Hepatocyte (in vitro differentiated cells): ENCODE results near the gene TAF9.

Experiments used
- CTCF ChIP-seq: fragments of 200-600 bp; sonication (generic); IDR thresholded peaks from 2 replicates; pipeline ENCODE4 v1.5.1; 2016; ENCODE audit warnings: antibody characterized with exemption, mild to moderate bottlenecking; ENCODE audit not compliant: poor library complexity
- EZH2 ChIP-seq: fragments of 200-600 bp; sonication (generic); IDR thresholded peaks from 2 replicates; pipeline ENCODE4 v1.6.1; 2016; ENCODE audit warnings: antibody characterized with exemption, mild to moderate bottlenecking, borderline replicate concordance
- EZH2phosphoT487 ChIP-seq: fragments of 200-600 bp; sonication (generic); IDR thresholded peaks from one replicate; pipeline ENCODE4 v1.6.1; 2018; ENCODE audit warnings: antibody characterized with exemption, mild to moderate bottlenecking, low read depth, moderate library complexity; ENCODE audit not compliant: unreplicated experiment, severe bottlenecking

GRCh38 chr5:69404659-69405330, 35.5 kb upstream of the TAF9 start:
- no peak for TF ChIP-seq CTCF
- TF ChIP-seq EZH2phosphoT487: no peak
- TF ChIP-seq EZH2: no peak
